AG09319 (cell line): ENCODE measurements around the gene PASK.
"Not testable (repeated sequence)": the region's sequence is repeated elsewhere in the genome, so short reads cannot be mapped to it uniquely, and the experiment has no call there.

Source experiments
- DNase-seq: peaks from one replicate; pipeline ENCODE4 v3.0.0-alpha.2; 2010; ENCODE audit warnings: low read depth; ENCODE audit errors: extremely low read depth
- TF ChIP-seq, protein P1 (sequence below): IDR thresholded peaks from 2 replicates; pipeline ENCODE4 v1.5.1; 2011; ENCODE audit warnings: low read depth, mild to moderate bottlenecking, inconsistent platforms, low read length, moderate library complexity

The PASK gene

DNA sequence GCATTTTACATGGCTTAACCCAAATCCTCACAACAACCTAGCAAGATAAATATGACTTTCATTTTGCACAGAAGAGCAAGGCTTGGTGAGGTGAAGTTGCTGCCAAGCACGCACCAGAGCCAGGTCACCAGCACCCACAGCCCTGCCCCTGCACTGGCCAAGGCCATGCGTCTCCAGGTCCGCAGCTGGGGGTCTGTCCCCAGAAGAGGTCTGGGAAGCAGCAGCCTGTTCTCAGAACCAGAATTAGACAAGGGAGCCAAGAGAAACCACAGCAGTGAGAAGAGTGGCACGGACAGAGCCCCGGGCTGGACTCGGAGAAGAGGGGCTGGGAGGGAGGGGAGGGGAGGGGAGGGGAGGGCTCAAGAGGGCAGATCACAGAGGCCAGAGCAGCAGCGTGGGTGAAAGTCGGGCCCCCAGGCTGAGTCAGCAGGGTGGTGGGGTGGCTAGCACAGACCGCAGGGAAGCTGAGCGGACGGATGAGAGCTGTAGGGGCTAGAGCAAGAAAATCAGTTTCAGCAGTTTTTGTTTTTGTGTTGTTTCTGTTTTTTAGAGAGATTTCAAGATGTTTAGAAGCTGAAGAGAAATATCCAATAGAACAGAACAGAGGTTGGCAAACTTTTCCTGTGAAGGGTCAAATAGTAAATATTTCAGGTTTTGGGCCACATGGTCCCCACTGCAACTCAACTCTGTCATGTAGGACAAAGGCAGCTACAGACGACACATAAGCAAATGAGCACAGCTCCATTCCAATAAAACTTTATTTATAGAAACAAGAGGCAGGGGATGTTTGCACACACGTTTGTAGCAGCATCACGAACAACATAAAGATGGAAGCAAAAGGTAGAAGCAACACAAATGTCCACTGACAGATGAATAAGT lies 39.8 kb downstream of the PASK start:
- TF ChIP-seq, protein P1, sequence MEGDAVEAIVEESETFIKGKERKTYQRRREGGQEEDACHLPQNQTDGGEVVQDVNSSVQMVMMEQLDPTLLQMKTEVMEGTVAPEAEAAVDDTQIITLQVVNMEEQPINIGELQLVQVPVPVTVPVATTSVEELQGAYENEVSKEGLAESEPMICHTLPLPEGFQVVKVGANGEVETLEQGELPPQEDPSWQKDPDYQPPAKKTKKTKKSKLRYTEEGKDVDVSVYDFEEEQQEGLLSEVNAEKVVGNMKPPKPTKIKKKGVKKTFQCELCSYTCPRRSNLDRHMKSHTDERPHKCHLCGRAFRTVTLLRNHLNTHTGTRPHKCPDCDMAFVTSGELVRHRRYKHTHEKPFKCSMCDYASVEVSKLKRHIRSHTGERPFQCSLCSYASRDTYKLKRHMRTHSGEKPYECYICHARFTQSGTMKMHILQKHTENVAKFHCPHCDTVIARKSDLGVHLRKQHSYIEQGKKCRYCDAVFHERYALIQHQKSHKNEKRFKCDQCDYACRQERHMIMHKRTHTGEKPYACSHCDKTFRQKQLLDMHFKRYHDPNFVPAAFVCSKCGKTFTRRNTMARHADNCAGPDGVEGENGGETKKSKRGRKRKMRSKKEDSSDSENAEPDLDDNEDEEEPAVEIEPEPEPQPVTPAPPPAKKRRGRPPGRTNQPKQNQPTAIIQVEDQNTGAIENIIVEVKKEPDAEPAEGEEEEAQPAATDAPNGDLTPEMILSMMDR: no peak
- no peak for DNase-seq

DNA sequence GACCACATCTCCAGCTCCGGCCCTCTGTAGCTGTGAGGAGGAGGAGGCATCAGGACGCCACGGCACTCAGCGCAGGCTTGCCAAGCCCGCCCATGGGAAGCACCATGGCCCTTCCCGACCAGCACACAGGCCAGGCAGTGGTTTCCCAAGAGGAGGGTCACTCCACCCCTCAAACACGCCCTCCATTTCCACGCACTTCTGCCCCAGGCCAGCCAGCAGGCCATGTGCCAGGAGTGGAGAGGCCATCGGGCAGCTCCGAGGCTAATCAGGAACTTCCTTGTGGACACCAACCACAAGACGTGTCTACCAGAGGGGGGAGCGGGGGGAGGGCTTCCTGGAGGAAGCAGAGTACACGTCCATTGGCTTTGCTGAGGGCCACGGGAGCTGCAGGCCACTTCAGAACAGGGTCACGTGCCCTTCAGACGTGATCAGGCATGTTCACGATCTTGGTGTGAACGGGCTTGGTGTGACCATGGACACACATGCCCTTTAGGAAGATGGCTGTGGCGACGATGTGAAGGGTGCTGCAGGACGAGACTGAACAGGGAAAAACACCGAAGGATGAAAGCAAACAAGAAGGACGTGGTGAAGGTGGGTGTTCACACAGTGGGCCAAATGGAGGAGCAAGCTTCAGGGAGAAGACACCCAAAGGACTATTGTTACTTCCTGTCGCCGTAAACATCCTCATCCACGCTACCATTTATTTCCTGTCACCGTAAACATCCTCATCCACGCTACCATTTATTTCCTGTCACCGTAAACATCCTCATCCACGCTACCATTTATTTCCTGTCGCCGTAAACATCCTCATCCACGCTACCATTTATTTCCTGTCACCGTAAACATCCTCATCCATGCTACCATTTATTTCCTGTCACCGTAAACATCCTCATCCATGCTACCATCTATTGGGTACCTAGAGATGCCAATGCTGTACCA lies 40.7 kb downstream of the PASK start:
- TF ChIP-seq, protein P1: no peak
- no peak for DNase-seq

DNA sequence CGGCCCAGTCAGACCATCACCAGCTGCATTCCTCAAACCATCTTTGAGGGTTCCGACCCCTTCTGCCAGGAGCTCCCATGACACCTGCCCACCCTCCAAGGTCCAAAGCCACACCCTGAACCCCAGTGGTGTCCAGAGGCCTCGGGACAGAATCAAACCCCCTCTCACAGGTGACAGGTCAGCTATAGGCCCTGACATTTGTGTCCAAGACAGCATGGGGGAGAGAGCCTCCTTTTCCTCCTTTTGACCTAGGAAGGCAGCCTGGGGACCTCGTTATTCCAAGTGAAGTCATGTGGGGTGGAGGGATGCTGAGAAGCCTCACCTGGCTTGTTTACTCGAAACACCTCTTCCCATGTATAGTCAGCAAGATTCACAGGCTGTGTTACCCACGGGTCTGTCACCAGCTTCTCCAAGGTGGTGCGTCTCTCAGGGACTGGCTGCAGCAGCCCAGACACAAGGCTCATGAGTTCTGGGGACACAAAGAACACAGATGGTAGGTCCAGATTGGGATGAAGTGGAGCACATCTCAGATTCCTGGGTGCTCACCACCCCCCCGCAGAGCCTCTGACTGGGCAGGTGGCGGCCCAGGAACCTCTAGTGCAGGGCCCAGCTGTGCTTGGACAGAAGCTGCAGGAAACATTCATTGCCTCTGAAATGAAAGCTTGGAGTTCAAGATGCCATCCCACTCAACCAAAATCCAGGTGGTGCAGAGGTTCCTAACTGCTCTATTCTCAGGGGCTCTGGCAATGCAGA lies 42.1 kb downstream of the PASK start:
- no peak for DNase-seq
- TF ChIP-seq, protein P1: no peak

DNA sequence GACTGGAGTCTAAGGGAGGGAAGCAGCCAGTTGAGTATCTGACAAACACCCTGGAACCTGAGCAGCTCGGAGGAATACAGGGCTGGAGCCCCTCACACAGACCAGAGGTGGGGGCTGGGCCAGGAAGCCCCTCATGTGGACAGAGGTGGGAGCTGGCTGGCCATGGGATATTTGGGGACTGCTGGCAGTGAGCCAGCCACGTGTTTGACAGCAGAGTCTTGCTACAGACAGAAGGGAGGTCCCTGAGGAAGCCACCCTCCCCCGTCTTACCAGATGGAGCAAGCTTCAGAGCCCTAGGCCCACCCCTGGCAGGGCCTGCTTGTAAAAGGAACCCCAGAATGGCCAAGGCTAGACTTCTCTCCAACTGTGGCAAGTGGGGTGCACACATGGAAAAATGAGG lies 43.6 kb downstream of the PASK start:
- DNase-seq: no peak
- TF ChIP-seq, protein P1: no peak

DNA sequence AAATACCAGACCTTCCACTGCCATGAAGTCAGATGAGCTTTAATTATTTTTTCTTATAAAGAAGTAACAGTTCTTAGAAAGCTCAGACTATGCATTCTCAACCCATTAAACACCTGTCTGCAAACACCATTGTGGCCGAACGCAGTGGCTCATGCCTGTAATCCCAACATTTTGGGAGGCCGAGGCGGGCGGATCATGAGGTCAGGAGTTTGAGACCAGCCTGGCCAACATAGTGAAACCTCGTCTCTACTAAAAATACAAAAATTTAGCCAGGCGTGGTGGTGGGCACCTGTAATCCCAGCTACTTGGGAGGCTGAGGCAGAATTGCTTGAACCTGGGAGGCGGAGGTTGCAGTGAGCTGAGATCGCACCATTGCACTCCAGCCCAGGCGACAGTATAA lies 44.7 kb downstream of the PASK start:
- not testable (repeated sequence) for DNase-seq

DNA sequence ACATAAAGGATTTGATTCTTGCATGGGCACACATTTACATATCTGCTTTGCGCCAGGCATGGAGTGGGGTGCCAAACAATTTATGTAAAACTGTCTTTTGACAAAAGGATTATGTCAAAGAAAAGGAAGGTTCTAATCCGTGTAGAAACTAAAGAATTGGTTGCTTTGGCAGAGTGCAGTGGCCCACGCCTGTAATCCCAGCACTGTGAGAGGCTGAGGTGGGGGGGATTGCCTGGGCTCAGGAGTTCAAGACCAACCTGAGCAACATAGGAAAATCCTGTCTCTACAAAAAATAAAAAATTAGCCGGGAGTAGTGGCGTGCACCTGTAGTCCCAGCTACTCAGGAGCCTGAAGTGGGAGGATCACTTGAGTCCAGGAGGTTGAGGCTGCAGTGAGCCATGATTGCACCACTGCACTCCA lies 46.1 kb downstream of the PASK start:
- TF ChIP-seq, protein P1: no peak
- DNase-seq: no peak

DNA sequence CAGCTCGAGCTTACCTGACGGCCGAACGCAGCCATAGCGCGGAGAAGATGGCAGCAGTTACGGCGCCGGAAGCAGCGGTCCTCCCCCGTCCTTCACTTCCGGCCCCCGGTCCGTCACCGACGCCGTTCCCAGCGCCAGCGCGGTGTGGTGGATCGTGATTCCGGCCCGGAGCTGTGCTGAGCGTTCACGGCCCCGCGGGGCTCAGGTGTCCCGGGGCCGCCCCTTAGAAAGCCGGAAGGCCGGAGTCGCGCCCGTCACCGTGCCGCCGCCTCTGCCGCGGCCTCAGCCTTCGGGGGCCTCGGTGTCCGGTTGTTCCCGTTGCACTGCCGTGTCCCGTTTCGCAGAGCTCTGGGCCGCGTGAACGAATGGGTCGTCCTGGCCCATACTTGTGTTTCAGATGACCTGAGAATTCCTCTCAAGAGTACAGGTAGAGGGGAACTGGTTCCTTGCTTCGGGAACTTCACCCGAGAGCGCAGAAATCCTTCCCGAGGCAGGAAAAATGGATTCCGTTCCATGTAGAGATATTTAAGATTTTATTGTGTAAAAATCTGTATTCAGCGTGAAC lies 47.0 kb downstream of the PASK start, which contains the start of gene MTERF4:
TSS of gene MTERF4 (minus strand) at position 49 of the 565 bp plus-strand sequence. CDS start at position 35, 14 bp downstream.
- DNase-seq: peak; percentile 42
- TF ChIP-seq, protein P1: no peak
